ENCODE measurements around the gene AUTS2.

The AUTS2 gene

DNA sequence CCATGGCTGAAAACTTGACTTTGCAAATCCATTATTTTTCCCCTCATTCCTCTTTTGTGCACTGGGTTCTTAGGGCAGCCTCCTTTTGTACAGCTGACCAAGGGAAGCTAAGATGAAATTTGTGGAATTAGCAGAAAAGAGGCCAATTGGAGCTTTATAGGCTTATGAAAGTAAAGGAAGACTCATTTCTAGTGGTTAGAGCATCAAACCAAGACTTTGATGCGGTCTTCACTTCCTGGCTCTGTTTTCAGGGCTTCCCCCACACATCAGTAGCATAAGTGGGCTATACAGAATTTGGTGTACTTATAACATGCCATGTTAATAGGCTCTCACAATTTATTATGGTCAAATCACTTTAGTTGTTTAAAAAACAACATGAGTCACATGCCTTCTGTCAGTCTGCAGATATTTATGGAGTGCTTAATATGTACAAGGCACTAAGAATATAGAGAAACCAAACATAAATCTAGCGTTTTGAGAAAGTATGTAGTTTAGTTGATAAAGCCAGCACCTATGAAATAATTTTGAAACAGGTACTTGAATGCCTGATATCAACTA lies 5.7 kb downstream of the AUTS2 start:
- ATAC-seq (replicated peaks; ENCODE audit: extremely low read depth, poor library complexity, severe bottlenecking): peak; percentile 88
- peaks cover 15% of the 10 kb centered on the region for H3K4me1 Mint-ChIP-seq
- no peak overlapping the region for H3K4me3 Mint-ChIP-seq
- peak in 1 of 2 donors; percentile 30 for DNase-seq (ENCODE audit: low spot score in 2 of 2)
- peaks cover 5% of the 10 kb centered on the region for H3K36me3 Mint-ChIP-seq (ENCODE audit: insufficient read depth)
- H3K27ac Mint-ChIP-seq (ENCODE audit: low read depth): no peak overlapping the region
- peaks cover 10% of the 10 kb centered on the region for H3K27me3 Mint-ChIP-seq
- H3K9me3 Mint-ChIP-seq: no peaks in the 10 kb centered on the region

DNA sequence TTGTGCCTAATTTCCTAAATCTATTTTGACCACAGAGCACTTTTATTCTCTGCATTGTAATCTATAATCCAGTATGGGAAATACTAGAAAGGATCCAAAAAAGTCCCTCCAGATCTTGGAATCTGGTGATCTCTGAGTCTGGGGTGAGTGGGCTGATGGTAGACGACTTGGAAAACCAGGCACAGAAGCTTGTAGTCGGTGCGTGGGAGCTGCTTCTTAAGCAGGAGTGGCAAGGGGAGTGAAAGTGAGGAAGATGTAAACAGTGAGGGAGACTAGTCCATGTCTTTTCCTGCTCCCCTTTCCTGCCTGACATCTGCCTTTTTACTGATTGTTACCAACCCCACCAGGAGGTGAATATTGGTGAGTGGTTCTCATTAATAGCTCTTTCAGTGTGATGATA lies 6.8 kb downstream of the AUTS2 start:
- ATAC-seq (replicated peaks; ENCODE audit: extremely low read depth, poor library complexity, severe bottlenecking): no peak
- Mint-ChIP-seq H3K9me3 (no peaks in the 10 kb centered on the region), H3K36me3 (ENCODE audit: insufficient read depth) (peaks cover 2% of the 10 kb centered on the region)

DNA sequence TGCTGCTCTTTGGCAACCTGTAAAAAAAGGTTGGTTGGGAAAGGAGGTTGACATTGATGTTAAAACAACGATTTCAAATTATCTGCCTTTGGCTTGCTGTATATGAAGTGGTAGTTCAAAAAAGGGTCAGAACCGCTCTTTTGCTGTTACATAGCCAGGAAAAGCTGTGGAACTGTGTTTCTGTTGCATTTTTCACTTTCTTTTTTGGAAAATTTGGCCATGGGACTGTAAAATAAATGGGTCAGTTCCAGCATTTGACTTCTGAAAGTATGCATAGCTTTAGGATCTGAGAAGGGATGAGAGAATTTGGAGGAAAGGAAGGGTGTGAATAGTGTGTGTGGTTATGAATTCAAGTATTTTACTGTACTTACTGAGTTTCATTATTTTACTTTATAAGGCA lies 7.3 kb downstream of the AUTS2 start:
- no peak for DNase-seq (ENCODE audit: low spot score in 2 of 2)
- H3K4me1 Mint-ChIP-seq: peaks cover 3% of the 10 kb centered on the region
- H3K9me3 Mint-ChIP-seq: no peaks in the 10 kb centered on the region
- peaks cover 1% of the 10 kb centered on the region for H3K27me3 Mint-ChIP-seq
- H3K36me3 Mint-ChIP-seq (ENCODE audit: insufficient read depth): no peaks in the 10 kb centered on the region
- H3K4me3 Mint-ChIP-seq: no peak overlapping the region
- no peak for ATAC-seq (replicated peaks; ENCODE audit: extremely low read depth, poor library complexity, severe bottlenecking)
- no peak overlapping the region for H3K27ac Mint-ChIP-seq (ENCODE audit: low read depth)

More for the DNA sequence above, 6.8 kb downstream of the AUTS2 start:
- DNase-seq (ENCODE audit: low spot score in 2 of 2): no peak
- Mint-ChIP-seq H3K4me1 (peaks cover 8% of the 10 kb centered on the region), H3K27me3 (peaks cover 6% of the 10 kb centered on the region), H3K4me3 (no peak overlapping the region), H3K27ac (ENCODE audit: low read depth) (no peak overlapping the region)

DNA sequence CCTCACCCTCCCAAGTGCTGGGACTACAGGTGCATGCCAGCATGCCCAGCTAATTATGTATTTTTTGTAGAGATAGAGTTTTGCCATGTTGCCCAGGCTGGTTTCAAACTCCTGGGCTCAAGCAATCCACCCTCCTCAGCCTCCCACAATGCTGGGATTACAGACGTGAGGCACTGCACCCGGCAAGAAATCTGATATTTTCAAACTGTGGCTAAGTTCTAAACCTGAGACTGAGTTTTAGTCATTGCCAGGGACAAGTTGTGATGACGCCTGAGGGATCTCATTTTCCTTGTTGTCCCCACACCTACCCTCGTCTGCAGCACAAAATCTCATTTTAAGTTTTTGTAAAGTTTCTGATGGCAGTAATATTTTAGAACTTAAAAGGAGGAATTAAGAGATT lies 9.8 kb downstream of the AUTS2 start:
- H3K36me3 Mint-ChIP-seq (ENCODE audit: insufficient read depth): no peaks in the 10 kb centered on the region
- DNase-seq (ENCODE audit: low spot score in 2 of 2) (no peak), ATAC-seq (replicated peaks; ENCODE audit: extremely low read depth, poor library complexity, severe bottlenecking) (no peak)
- no peaks in the 10 kb centered on the region for H3K4me1 Mint-ChIP-seq
- no peak overlapping the region for H3K4me3 Mint-ChIP-seq
- no peak overlapping the region for H3K27ac Mint-ChIP-seq (ENCODE audit: low read depth)
- H3K9me3 Mint-ChIP-seq: no peaks in the 10 kb centered on the region
- no peaks in the 10 kb centered on the region for H3K27me3 Mint-ChIP-seq

DNA sequence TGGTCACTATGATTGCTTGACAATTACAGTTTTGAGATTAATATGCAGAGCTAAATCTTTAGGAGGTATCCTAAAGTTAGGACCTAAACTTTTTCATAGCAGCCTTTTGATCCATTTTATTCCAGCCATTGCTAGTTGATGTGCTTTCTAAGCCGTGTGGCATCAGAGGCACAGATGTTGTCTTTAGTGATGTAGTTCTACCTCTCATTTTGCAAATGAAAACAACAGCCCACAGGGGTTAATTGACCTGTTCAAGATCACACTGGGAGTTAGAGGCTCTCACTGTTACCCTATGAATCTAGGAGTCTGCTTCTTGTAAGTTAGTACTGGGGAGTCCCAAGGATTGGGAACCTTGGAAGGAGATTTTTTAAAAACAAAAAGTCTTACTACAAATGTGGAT lies 10.6 kb downstream of the AUTS2 start:
- Mint-ChIP-seq H3K9me3 (no peaks in the 10 kb centered on the region), H3K27ac (ENCODE audit: low read depth) (no peak overlapping the region), H3K4me3 (no peak overlapping the region), H3K4me1 (no peaks in the 10 kb centered on the region), H3K27me3 (no peaks in the 10 kb centered on the region), H3K36me3 (ENCODE audit: insufficient read depth) (no peaks in the 10 kb centered on the region)
- no peak for DNase-seq (ENCODE audit: low spot score in 2 of 2)
- no peak for ATAC-seq (replicated peaks; ENCODE audit: extremely low read depth, poor library complexity, severe bottlenecking)

DNA sequence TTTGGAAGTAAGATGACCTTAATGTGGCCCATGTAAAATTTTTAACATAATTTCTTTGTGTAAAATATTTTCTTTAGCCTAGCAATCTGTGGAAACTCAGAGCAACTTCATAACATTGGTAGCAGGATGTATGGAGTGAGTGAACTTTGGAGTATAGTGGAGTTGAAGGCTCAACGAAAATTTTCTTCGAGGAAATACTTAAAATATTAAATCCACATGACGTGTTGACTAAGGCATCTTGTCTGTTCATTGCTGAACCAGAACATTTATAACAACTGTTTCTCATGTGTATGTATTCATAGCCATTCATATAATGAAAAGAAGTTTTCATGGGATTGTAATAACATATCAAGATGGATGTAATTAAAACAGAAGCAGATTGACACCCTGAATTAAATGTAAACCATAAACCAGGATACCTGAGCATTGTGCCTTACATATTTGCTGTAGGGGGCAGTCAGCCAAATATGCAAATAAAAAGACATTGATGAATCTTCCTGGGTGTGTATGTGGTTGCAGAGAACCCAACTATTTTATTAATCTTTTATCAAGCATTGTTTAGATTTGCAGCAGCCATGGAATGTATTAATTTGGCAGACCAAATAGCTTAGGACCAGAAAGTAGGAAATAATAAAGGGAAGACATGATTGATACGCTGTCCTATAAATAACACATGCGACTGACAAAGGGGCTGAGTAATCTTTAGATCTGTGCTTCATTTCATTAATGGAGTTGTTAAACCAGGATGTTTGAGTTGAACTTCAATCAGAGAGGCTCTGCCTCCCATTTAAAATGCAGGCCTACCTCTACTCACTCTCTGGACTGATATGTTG lies 11.5 kb downstream of the AUTS2 start:
- H3K36me3 Mint-ChIP-seq (ENCODE audit: insufficient read depth): no peaks in the 10 kb centered on the region
- DNase-seq (ENCODE audit: low spot score in 2 of 2): no peak
- H3K27ac Mint-ChIP-seq (ENCODE audit: low read depth): no peak overlapping the region
- no peaks in the 10 kb centered on the region for H3K27me3 Mint-ChIP-seq
- H3K4me3 Mint-ChIP-seq: no peak overlapping the region
- H3K9me3 Mint-ChIP-seq: no peaks in the 10 kb centered on the region
- no peak for ATAC-seq (replicated peaks; ENCODE audit: extremely low read depth, poor library complexity, severe bottlenecking)
- H3K4me1 Mint-ChIP-seq: no peaks in the 10 kb centered on the region

DNA sequence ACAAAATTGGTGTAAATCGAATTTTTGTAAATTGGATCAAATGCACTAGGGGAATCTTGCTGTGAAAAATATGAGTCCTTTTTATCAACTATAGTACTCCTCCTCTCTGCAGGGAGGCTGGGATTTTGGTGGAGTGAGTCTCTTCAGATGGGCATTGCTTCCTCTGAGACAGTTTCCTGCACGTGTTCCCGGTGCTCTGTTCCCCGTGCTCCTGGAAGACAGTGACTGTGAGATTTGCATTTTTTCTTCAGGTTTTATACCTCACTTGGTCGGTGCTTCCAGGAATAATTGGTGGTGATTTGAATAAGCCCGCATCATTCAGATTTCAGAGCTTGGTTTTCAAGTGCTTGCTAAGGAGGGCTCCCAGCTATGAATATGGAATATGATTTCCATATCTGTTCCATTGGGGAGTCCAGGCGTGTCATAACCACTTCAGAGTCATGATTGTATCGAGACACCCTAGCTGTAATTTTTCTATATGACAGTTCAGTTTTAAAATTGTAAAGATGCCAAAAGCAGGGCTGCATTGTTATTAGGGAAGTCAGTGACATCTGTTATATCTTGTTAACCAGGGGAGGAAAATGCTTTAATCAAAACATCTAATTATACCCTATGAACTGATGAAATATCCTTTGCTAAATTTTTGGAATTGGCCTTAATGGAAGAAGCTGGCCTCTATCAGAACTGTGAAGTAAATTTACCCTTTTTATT lies 12.3 kb downstream of the AUTS2 start:
- Mint-ChIP-seq H3K4me1 (no peaks in the 10 kb centered on the region), H3K27me3 (no peaks in the 10 kb centered on the region), H3K27ac (ENCODE audit: low read depth) (no peak overlapping the region), H3K4me3 (no peak overlapping the region), H3K9me3 (no peaks in the 10 kb centered on the region), H3K36me3 (ENCODE audit: insufficient read depth) (no peaks in the 10 kb centered on the region)
- DNase-seq (ENCODE audit: low spot score in 2 of 2): no peak
- ATAC-seq (replicated peaks; ENCODE audit: extremely low read depth, poor library complexity, severe bottlenecking): no peak

DNA sequence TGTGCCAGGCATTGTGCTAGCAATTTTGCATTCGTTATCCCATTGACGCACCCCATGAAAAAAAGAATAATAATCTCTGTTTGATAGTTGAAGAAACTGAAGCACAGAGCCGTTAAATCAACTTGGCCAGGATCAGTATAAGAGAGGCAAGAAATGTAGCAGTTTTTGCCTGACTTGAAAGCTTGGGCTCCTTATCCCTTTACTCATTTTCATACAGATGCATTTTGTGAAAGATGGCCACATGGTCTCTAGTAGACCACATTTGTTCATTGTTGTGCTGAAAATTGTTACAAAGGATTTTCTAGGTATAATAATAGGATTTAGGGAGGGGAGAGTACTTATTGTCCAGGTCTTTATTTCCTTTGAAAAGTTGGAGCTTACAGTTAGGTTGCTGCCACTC lies 14.7 kb downstream of the AUTS2 start:
- Mint-ChIP-seq H3K36me3 (ENCODE audit: insufficient read depth) (no peaks in the 10 kb centered on the region), H3K9me3 (no peaks in the 10 kb centered on the region), H3K4me1 (no peaks in the 10 kb centered on the region), H3K27me3 (no peaks in the 10 kb centered on the region), H3K4me3 (no peak overlapping the region), H3K27ac (ENCODE audit: low read depth) (no peak overlapping the region)
- DNase-seq (ENCODE audit: low spot score in 2 of 2) (no peak), ATAC-seq (replicated peaks; ENCODE audit: extremely low read depth, poor library complexity, severe bottlenecking) (no peak)

DNA sequence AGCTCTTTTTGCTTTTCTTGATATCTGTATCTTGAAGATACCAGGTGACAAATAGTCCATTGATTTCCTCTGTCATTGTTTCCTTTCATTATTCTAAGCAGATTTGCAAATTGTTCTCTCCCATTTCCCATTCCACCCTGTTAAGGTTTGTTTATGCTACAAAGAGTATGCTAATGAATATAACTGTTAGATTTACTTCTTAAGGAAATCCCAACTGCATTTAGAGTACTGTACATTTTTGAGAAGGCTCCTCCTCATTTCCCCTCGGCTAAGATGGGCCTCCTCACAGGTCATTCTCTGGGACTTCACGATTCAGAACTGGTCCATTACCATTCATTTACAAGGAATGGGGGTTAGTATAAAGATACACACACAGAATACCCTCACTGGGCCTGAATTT lies 15.6 kb downstream of the AUTS2 start:
- ATAC-seq (replicated peaks; ENCODE audit: extremely low read depth, poor library complexity, severe bottlenecking): no peak
- no peaks in the 10 kb centered on the region for H3K4me1 Mint-ChIP-seq
- H3K27ac Mint-ChIP-seq (ENCODE audit: low read depth): no peak overlapping the region

DNA sequence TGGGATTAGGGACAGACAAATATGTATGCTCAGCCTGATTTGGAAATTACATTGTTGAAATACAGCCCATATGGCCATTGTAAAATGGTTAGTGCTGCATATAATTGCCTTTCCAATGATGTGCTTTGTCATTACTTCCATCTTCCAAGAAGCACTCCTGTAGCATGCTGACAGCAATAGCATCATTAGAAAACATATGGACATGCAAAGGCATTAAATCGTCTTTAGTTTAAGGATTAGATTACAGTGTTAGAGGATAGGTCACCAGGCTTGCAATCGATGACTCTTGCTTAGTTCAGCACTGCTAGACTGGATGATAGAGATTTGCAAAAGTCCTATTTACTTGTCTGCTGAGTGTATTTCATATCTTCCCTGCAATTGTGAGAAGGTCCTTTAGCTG lies 17.4 kb downstream of the AUTS2 start:
- no peaks in the 10 kb centered on the region for H3K9me3 Mint-ChIP-seq
- DNase-seq (ENCODE audit: low spot score in 2 of 2) (no peak), ATAC-seq (replicated peaks; ENCODE audit: extremely low read depth, poor library complexity, severe bottlenecking) (no peak)
- H3K4me3 Mint-ChIP-seq: no peak overlapping the region
- no peak overlapping the region for H3K27ac Mint-ChIP-seq (ENCODE audit: low read depth)
- no peaks in the 10 kb centered on the region for H3K27me3 Mint-ChIP-seq
- H3K4me1 Mint-ChIP-seq: no peaks in the 10 kb centered on the region
- H3K36me3 Mint-ChIP-seq (ENCODE audit: insufficient read depth): no peaks in the 10 kb centered on the region

More for the DNA sequence above, 15.6 kb downstream of the AUTS2 start:
- no peaks in the 10 kb centered on the region for H3K9me3 Mint-ChIP-seq
- no peak overlapping the region for H3K4me3 Mint-ChIP-seq
- no peak for DNase-seq (ENCODE audit: low spot score in 2 of 2)
- no peaks in the 10 kb centered on the region for H3K36me3 Mint-ChIP-seq (ENCODE audit: insufficient read depth)
- no peaks in the 10 kb centered on the region for H3K27me3 Mint-ChIP-seq

DNA sequence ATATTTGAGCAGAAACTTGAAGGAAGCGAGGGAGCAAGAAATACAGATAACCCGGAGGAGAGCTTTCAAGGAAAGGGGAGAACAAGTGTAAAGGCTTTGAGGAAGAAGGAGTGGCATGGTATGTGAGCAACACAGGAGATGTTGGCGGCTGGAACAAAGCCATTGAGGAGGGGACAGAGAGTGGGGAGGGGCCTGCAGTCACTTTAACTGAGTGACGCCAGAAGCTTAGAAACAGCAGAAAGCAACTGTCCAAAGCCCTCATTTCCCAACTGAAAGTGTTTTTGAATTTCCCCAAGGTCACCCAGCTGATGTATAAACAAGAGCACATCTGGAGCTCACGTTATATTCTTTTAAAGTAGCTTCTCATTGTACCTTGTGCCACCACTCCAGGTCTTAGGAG lies 19.1 kb downstream of the AUTS2 start:
- Mint-ChIP-seq H3K27me3 (no peaks in the 10 kb centered on the region), H3K4me3 (no peak overlapping the region)
- ATAC-seq (replicated peaks; ENCODE audit: extremely low read depth, poor library complexity, severe bottlenecking): no peak

DNA sequence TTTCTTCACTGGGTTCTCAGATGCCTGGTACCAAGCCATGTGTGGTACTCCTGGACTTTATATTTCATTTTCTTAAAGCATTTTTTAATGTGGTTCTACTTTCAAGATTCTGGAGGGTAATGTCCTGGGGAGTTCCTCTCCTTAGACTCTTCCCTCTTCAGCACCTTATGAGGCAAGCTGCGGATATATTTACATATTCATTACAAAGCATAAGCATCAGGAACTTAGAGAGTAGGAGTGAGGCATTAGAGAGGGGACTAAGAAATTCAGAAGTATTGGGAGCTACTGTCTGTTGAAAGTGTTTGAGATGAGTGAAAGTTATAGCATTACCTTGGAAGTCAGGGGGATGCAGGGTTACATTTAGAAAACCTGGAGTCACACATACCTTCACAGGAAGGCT lies 20.8 kb downstream of the AUTS2 start:
- H3K27ac Mint-ChIP-seq (ENCODE audit: low read depth): no peak overlapping the region

More for the DNA sequence above, 19.1 kb downstream of the AUTS2 start:
- Mint-ChIP-seq H3K4me1 (no peaks in the 10 kb centered on the region), H3K9me3 (no peaks in the 10 kb centered on the region), H3K27ac (ENCODE audit: low read depth) (no peak overlapping the region), H3K36me3 (ENCODE audit: insufficient read depth) (no peaks in the 10 kb centered on the region)
- DNase-seq (ENCODE audit: low spot score in 2 of 2): no peak

DNA sequence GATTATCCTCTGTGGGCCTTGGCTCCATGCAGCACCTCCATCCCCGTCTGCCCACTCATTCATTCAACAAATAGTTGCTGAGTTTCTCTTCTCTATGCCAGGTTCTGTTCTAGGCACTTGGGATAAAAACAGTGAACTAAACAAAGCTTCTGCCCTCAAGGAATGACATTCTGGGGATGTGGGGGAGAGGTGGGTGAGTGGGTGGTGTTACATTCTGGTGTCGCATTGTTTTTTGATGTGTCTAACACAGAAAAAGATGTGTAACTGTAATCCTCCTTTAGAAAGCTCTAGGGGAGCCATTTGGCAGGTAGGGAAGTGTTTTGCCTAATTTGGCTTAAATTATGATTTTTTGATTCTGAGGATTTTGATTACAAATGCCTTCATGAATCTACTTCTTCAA lies 21.4 kb downstream of the AUTS2 start:
- ATAC-seq (replicated peaks; ENCODE audit: extremely low read depth, poor library complexity, severe bottlenecking) (no peak), DNase-seq (ENCODE audit: low spot score in 2 of 2) (no peak)
- H3K9me3 Mint-ChIP-seq: no peaks in the 10 kb centered on the region

More for the DNA sequence above, 20.8 kb downstream of the AUTS2 start:
- Mint-ChIP-seq H3K36me3 (ENCODE audit: insufficient read depth) (no peaks in the 10 kb centered on the region), H3K9me3 (no peaks in the 10 kb centered on the region), H3K4me1 (no peaks in the 10 kb centered on the region), H3K27me3 (no peaks in the 10 kb centered on the region), H3K4me3 (no peak overlapping the region)
- no peak for ATAC-seq (replicated peaks; ENCODE audit: extremely low read depth, poor library complexity, severe bottlenecking)
- no peak for DNase-seq (ENCODE audit: low spot score in 2 of 2)

More for the DNA sequence above, 21.4 kb downstream of the AUTS2 start:
- no peaks in the 10 kb centered on the region for H3K4me1 Mint-ChIP-seq
- no peak overlapping the region for H3K27ac Mint-ChIP-seq (ENCODE audit: low read depth)
- H3K27me3 Mint-ChIP-seq: peaks cover 3% of the 10 kb centered on the region
- no peak overlapping the region for H3K4me3 Mint-ChIP-seq
- H3K36me3 Mint-ChIP-seq (ENCODE audit: insufficient read depth): no peaks in the 10 kb centered on the region
